ENCODE data around the gene VASP. TPM values are rescaled to one million over a fixed set of nuclear protein-coding genes. Genes with fewer than 3 reads are reported as not detected.

The VASP gene
- total and polyA plus RNA-seq, 2 donors (not counting 1 experiment from before 2014, with no cell fraction given), result 40.3 to 67.9 TPM

GRCh38 chr19:45464852-45465441, 42.3 kb upstream of the VASP start:
- no peak overlapping the region for H3K27ac ChIP-seq (ENCODE audit: insufficient read depth, low read length)
- peaks cover 3% of the 10 kb centered on the region for H3K4me1 ChIP-seq (ENCODE audit: control insufficient read depth, extremely low read depth, insufficient read depth, low read length)
- H3K9me3 ChIP-seq (ENCODE audit: control insufficient read depth, insufficient read depth, low read depth, low read length), result no peaks in the 10 kb centered on the region
- no peaks in the 10 kb centered on the region for H3K27me3 ChIP-seq (ENCODE audit: control insufficient read depth, insufficient read depth, low read length)
- TF ChIP-seq EZH2 (IDR thresholded peaks at IDR 0.05; ENCODE audit: low read length, missing control alignments), result no peak
- no peak for TF ChIP-seq CTCF (conservative IDR thresholded peaks at IDR 0.05 in 1 of 2, IDR thresholded peaks at IDR 0.05 in 1 of 2; ENCODE audit: low read depth in 1 of 2, low read length in 2 of 2)
- H2AFZ ChIP-seq (ENCODE audit: low read length), result no peak overlapping the region
- DNase-seq (ENCODE audit: low read depth in 2 of 2), result no peak
- H3K79me2 ChIP-seq (ENCODE audit: control insufficient read depth, insufficient read depth, low read length), result peaks cover 10% of the 10 kb centered on the region
- H3K4me2 ChIP-seq (ENCODE audit: extremely low read depth, insufficient read depth, low read length), result no peak overlapping the region
- no peaks in the 10 kb centered on the region for H4K20me1 ChIP-seq (ENCODE audit: control insufficient read depth, extremely low read depth, insufficient read depth, low read length)
- no peak overlapping the region for H3K9ac ChIP-seq (ENCODE audit: insufficient read depth, low read length)
- H3K36me3 ChIP-seq (ENCODE audit: control insufficient read depth, insufficient read depth, low read length), result no peaks in the 10 kb centered on the region
- H3K4me3 ChIP-seq (replicated peaks in 1 of 4; ENCODE audit: control extremely low read depth in 1 of 4, insufficient read depth in 1 of 4, low read depth in 3 of 4, low read length in 4 of 4), result no peak overlapping the region

GRCh38 chr19:45467115-45467455, 40.2 kb upstream of the VASP start:
- Histone ChIP-seq H3K4me1 (ENCODE audit: control insufficient read depth, extremely low read depth, insufficient read depth, low read length) (peaks cover 3% of the 10 kb centered on the region), H3K27me3 (ENCODE audit: control insufficient read depth, insufficient read depth, low read length) (no peaks in the 10 kb centered on the region), H3K9me3 (ENCODE audit: control insufficient read depth, insufficient read depth, low read depth, low read length) (no peaks in the 10 kb centered on the region), H2AFZ (ENCODE audit: low read length) (peak overlapping the region; percentile 68), H3K4me3 (replicated peaks in 1 of 4; ENCODE audit: control extremely low read depth in 1 of 4, insufficient read depth in 1 of 4, low read depth in 3 of 4, low read length in 4 of 4) (peak overlapping the region; percentile 54 to 90 (median 72)), H3K9ac (ENCODE audit: insufficient read depth, low read length) (peak overlapping the region; percentile 93), H3K79me2 (ENCODE audit: control insufficient read depth, insufficient read depth, low read length) (peaks cover 26% of the 10 kb centered on the region), H3K36me3 (ENCODE audit: control insufficient read depth, insufficient read depth, low read length) (no peaks in the 10 kb centered on the region), H3K4me2 (ENCODE audit: extremely low read depth, insufficient read depth, low read length) (peak overlapping the region; percentile 95), H4K20me1 (ENCODE audit: control insufficient read depth, extremely low read depth, insufficient read depth, low read length) (no peaks in the 10 kb centered on the region), H3K27ac (ENCODE audit: insufficient read depth, low read length) (peak overlapping the region; percentile 95)
- DNase-seq (ENCODE audit: low read depth in 2 of 2), result no peak
- TF ChIP-seq CTCF (conservative IDR thresholded peaks at IDR 0.05 in 1 of 2, IDR thresholded peaks at IDR 0.05 in 1 of 2; ENCODE audit: low read depth in 1 of 2, low read length in 2 of 2), result no peak
- TF ChIP-seq EZH2 (IDR thresholded peaks at IDR 0.05; ENCODE audit: low read length, missing control alignments), result no peak

- DNase-seq (ENCODE audit: low read depth in 2 of 2), result peak; percentile 88 to 95
- H3K4me3 ChIP-seq (replicated peaks in 1 of 4; ENCODE audit: control extremely low read depth in 1 of 4, insufficient read depth in 1 of 4, low read depth in 3 of 4, low read length in 4 of 4), result peak within 1 kb of the TSS; percentile 79 to 90 (median 86)
- H3K79me2 ChIP-seq (ENCODE audit: control insufficient read depth, insufficient read depth, low read length), result peaks cover 26% of the 10 kb centered on the region
- no peaks in the 10 kb centered on the region for H4K20me1 ChIP-seq (ENCODE audit: control insufficient read depth, extremely low read depth, insufficient read depth, low read length)
- peak within 1 kb of the TSS; percentile 68 for H2AFZ ChIP-seq (ENCODE audit: low read length)
- H3K36me3 ChIP-seq (ENCODE audit: control insufficient read depth, insufficient read depth, low read length), result no peaks in the 10 kb centered on the region
- no peaks in the 10 kb centered on the region for H3K27me3 ChIP-seq (ENCODE audit: control insufficient read depth, insufficient read depth, low read length)
- H3K9me3 ChIP-seq (ENCODE audit: control insufficient read depth, insufficient read depth, low read depth, low read length), result no peaks in the 10 kb centered on the region
- peak within 1 kb of the TSS; percentile 93 for H3K9ac ChIP-seq (ENCODE audit: insufficient read depth, low read length)
- peak within 1 kb of the TSS; percentile 97 for H3K4me2 ChIP-seq (ENCODE audit: extremely low read depth, insufficient read depth, low read length)
- peak within 1 kb of the TSS; percentile 95 for H3K27ac ChIP-seq (ENCODE audit: insufficient read depth, low read length)
- TF ChIP-seq CTCF (conservative IDR thresholded peaks at IDR 0.05 in 1 of 2, IDR thresholded peaks at IDR 0.05 in 1 of 2; ENCODE audit: low read depth in 1 of 2, low read length in 2 of 2) (peak in 1 of 2 donors; percentile 18), EZH2 (IDR thresholded peaks at IDR 0.05; ENCODE audit: low read length, missing control alignments) (no peak)
- H3K4me1 ChIP-seq (ENCODE audit: control insufficient read depth, extremely low read depth, insufficient read depth, low read length), result peaks cover 6% of the 10 kb centered on the region
Observed at GRCh38 chr19:45467456-45468158, 39.7 kb upstream of the VASP start, which contains the start of gene FOSB. FOSB (plus strand) TSS chr19:45467996; CDS start chr19:45468587, 591 bp downstream.

All from fibroblast of lung (primary cell).